DND-41 (cell line): ENCODE data around the gene DNHD1.

Experiments
- CTCF ChIP-seq: IDR thresholded peaks from 2 replicates; pipeline ENCODE4 v1.5.1; 2012; ENCODE audit warnings: borderline replicate concordance, low read length, moderate library complexity, mild to moderate bottlenecking; ENCODE audit not compliant: poor library complexity, severe bottlenecking; ENCODE audit errors: extremely low read depth
- EZH2 ChIP-seq: IDR thresholded peaks from 3 replicates; pipeline ENCODE4 v1.6.1; 2012; ENCODE audit warnings: borderline replicate concordance, low read depth, mild to moderate bottlenecking, moderate library complexity, low read length, inconsistent platforms; ENCODE audit not compliant: severe bottlenecking

GRCh38 chr11:6618117-6619003 lies 121.3 kb downstream of the DNHD1 start:
- TF ChIP-seq CTCF: no peak
- TF ChIP-seq EZH2: no peak
